ENCODE data around the gene BRMS1L. TPM values are rescaled to one million over a fixed set of nuclear protein-coding genes. Genes with fewer than 3 reads are reported as not detected.
"Not testable (repeated sequence)": the region's sequence is repeated elsewhere in the genome, so short reads cannot be mapped to it uniquely, and the experiment has no call there.

Gene BRMS1L
- total and polyA plus RNA-seq, 2 donors (not counting 3 experiments of a cell fraction or from before 2014, with no cell fraction given): 4.0 to 7.7 TPM

- H3K9me3 ChIP-seq (replicated peaks; ENCODE audit: control insufficient read depth, insufficient read depth, low read length); CTCF ChIA-PET; H3K27ac ChIP-seq (ENCODE audit: insufficient read depth, low read depth, low read length); H4K20me1 ChIP-seq (replicated peaks; ENCODE audit: control insufficient read depth, extremely low read depth, insufficient read depth, low read length); H3K27me3 ChIP-seq (ENCODE audit: control insufficient read depth in 2 of 2, insufficient read depth in 2 of 2, low read length in 2 of 2); H2AFZ ChIP-seq (ENCODE audit: low read depth, low read length); H3K4me3 ChIP-seq (replicated peaks in 1 of 3; ENCODE audit: insufficient read depth in 1 of 3, low read depth in 1 of 3, low read length in 3 of 3); H3K9ac ChIP-seq (replicated peaks; ENCODE audit: extremely low read depth, insufficient read depth, low read length); H3K4me2 ChIP-seq (ENCODE audit: insufficient read depth, low read length); H3K4me1 ChIP-seq (ENCODE audit: control insufficient read depth, extremely low read depth, insufficient read depth, low read length); H3K79me2 ChIP-seq (ENCODE audit: control insufficient read depth, insufficient read depth, low read length); intact Hi-C loops (cut with micrococcal nuclease); FAIRE-seq; H3K36me3 ChIP-seq (ENCODE audit: control insufficient read depth in 2 of 2, extremely low read depth in 1 of 2, insufficient read depth in 2 of 2, low read length in 2 of 2); H3K9me1 ChIP-seq (replicated peaks; ENCODE audit: control insufficient read depth, extremely low read depth, insufficient read depth, low read length); DNase-seq (ENCODE audit: low read depth, low spot score); BruUV-seq (replicated peaks); POLR2A ChIA-PET; dilution Hi-C loops (cut with MboI; ENCODE audit: extremely low pct_ligation_motif_present, low sequenced_read_pairs): not testable (repeated sequence)
Measured at GRCh38 chr14:35842245-35842644, 16.1 kb downstream of the BRMS1L start.

GRCh38 chr14:35844494-35844893 lies 18.4 kb downstream of the BRMS1L start:
- dilution Hi-C loops (cut with MboI; ENCODE audit: extremely low pct_ligation_motif_present, low sequenced_read_pairs): no loop called here
- Histone ChIP-seq H3K4me2 (ENCODE audit: insufficient read depth, low read length) (no peak overlapping the region), H3K9ac (replicated peaks; ENCODE audit: extremely low read depth, insufficient read depth, low read length) (no peak overlapping the region), H4K20me1 (replicated peaks; ENCODE audit: control insufficient read depth, extremely low read depth, insufficient read depth, low read length) (no peaks in the 10 kb centered on the region), H3K9me3 (replicated peaks; ENCODE audit: control insufficient read depth, insufficient read depth, low read length) (no peaks in the 10 kb centered on the region), H3K79me2 (ENCODE audit: control insufficient read depth, insufficient read depth, low read length) (no peaks in the 10 kb centered on the region), H3K4me3 (replicated peaks in 1 of 3; ENCODE audit: insufficient read depth in 1 of 3, low read depth in 1 of 3, low read length in 3 of 3) (no peak overlapping the region), H3K36me3 (ENCODE audit: control insufficient read depth in 2 of 2, extremely low read depth in 1 of 2, insufficient read depth in 2 of 2, low read length in 2 of 2) (peaks cover 0 to 4% of the 10 kb centered on the region in 2 experiments), H2AFZ (ENCODE audit: low read depth, low read length) (no peak overlapping the region), H3K4me1 (ENCODE audit: control insufficient read depth, extremely low read depth, insufficient read depth, low read length) (no peaks in the 10 kb centered on the region), H3K9me1 (replicated peaks; ENCODE audit: control insufficient read depth, extremely low read depth, insufficient read depth, low read length) (no peaks in the 10 kb centered on the region), H3K27me3 (ENCODE audit: control insufficient read depth in 2 of 2, insufficient read depth in 2 of 2, low read length in 2 of 2) (no peaks in the 10 kb centered on the region), H3K27ac (ENCODE audit: insufficient read depth, low read depth, low read length) (no peak overlapping the region)
- POLR2A ChIA-PET: no interaction called here
- DNase-seq (ENCODE audit: low read depth, low spot score) (no peak), FAIRE-seq (no peak)
- intact Hi-C loops (cut with micrococcal nuclease): no loop called here
- TF ChIP-seq EZH2 (IDR thresholded peaks at IDR 0.05; ENCODE audit: borderline replicate concordance, low read depth, low read length, severe bottlenecking): no peak
- no peak for TF ChIP-seq FOS (IDR thresholded peaks at IDR 0.05; ENCODE audit: borderline replicate concordance, insufficient read depth, low read length)
- TF ChIP-seq POLR2A (IDR thresholded peaks at IDR 0.05; ENCODE audit: low read depth, low read length): no peak
- TF ChIP-seq CTCF (IDR thresholded peaks at IDR 0.05; ENCODE audit: extremely low read depth in 1 of 2, insufficient read depth in 1 of 2, low read depth in 1 of 2, low read length in 2 of 2): no peak
- TF ChIP-seq POLR2AphosphoS5 (IDR thresholded peaks at IDR 0.05; ENCODE audit: insufficient read depth, low read depth, low read length): no peak
- no peak for TF ChIP-seq GATA2 (IDR thresholded peaks at IDR 0.05; ENCODE audit: insufficient read depth, insufficient read length, low read depth, low read length)
- TF ChIP-seq MYC (IDR thresholded peaks at IDR 0.05; ENCODE audit: low read depth, low read length): no peak
- no peak for TF ChIP-seq JUN (IDR thresholded peaks at IDR 0.05; ENCODE audit: borderline replicate concordance, insufficient read depth, insufficient read length, low read depth)
- no peak for TF ChIP-seq MAX (IDR thresholded peaks at IDR 0.05; ENCODE audit: insufficient read depth, insufficient read length)
- no TSS peak for BruUV-seq (replicated peaks)
- CTCF ChIA-PET: no interaction called here

Data from endothelial cell of umbilical vein (primary cell).